Trophoblast cell (in vitro differentiated cells and primary cell): ENCODE measurements around the gene SLC29A4.
"Not testable (repeated sequence)": the region's sequence is repeated elsewhere in the genome, so short reads cannot be mapped to it uniquely, and the experiment has no call there.

Experiments used
- DNase-seq, 2 donors: peaks; one replicate each; pipeline ENCODE4 v3.0.0-alpha.2; 2016
- H2AFZ ChIP-seq: 2 replicates; pipeline ENCODE4 v1.6.1; 2013; ENCODE audit warnings: low read length, moderate library complexity, mild to moderate bottlenecking; ENCODE audit not compliant: insufficient read depth, poor library complexity
- H2AK5ac ChIP-seq: 2 replicates; pipeline ENCODE4 v1.6.1; 2013; ENCODE audit warnings: mild to moderate bottlenecking, low read length
- H2BK120ac ChIP-seq: 2 replicates; pipeline ENCODE4 v1.6.1; 2013; ENCODE audit warnings: low read length, mild to moderate bottlenecking, moderate library complexity; ENCODE audit not compliant: insufficient read depth, poor library complexity
- H2BK12ac ChIP-seq: 2 replicates; pipeline ENCODE4 v1.6.1; 2013; ENCODE audit warnings: mild to moderate bottlenecking, low read length, moderate library complexity
- H2BK5ac ChIP-seq: 2 replicates; pipeline ENCODE4 v1.6.1; 2013; ENCODE audit warnings: low read length, low read depth, moderate library complexity, mild to moderate bottlenecking; ENCODE audit not compliant: poor library complexity
- H3K14ac ChIP-seq: 2 replicates; pipeline ENCODE4 v1.6.1; 2013; ENCODE audit warnings: mild to moderate bottlenecking, low read length
- H3K18ac ChIP-seq: 2 replicates; pipeline ENCODE4 v1.6.1; 2013; ENCODE audit warnings: mild to moderate bottlenecking, low read length
- H3K23ac ChIP-seq: 2 replicates; pipeline ENCODE4 v1.6.1; 2013; ENCODE audit warnings: low read length
- H3K27ac ChIP-seq: 2 replicates; pipeline ENCODE4 v1.5.1; 2013; ENCODE audit warnings: low read depth, mild to moderate bottlenecking, inconsistent platforms, low read length, moderate library complexity
- H3K27me3 ChIP-seq: 2 replicates; pipeline ENCODE4 v1.6.1; 2013; ENCODE audit warnings: inconsistent platforms, mild to moderate bottlenecking, low read length, moderate library complexity; ENCODE audit not compliant: insufficient read depth
- H3K36me3 ChIP-seq, 2 experiments: 1 replicate in 1 of 2; 2 replicates in 1 of 2; pipeline ENCODE4 v1.6.1; 2013; ENCODE audit warnings: low read length in 2 of 2, mild to moderate bottlenecking in 2 of 2, moderate library complexity in 1 of 2; ENCODE audit not compliant: insufficient read depth in 2 of 2, control insufficient read depth in 1 of 2
- H3K4ac ChIP-seq: 2 replicates; pipeline ENCODE4 v1.6.1; 2013; ENCODE audit warnings: low read depth, mild to moderate bottlenecking, low read length, moderate library complexity
- H3K4me1 ChIP-seq, 2 experiments: 1 replicate in 1 of 2; 2 replicates in 1 of 2; pipeline ENCODE4 v1.6.1; 2013; ENCODE audit warnings: low read length in 2 of 2, mild to moderate bottlenecking in 2 of 2, moderate library complexity in 1 of 2; ENCODE audit not compliant: insufficient read depth in 2 of 2, control insufficient read depth in 1 of 2
- H3K4me2 ChIP-seq: 2 replicates; pipeline ENCODE4 v1.6.1; 2013; ENCODE audit warnings: inconsistent platforms, mild to moderate bottlenecking, low read length, moderate library complexity
- H3K4me3 ChIP-seq: 2 replicates; pipeline ENCODE4 v1.5.1; 2013; ENCODE audit warnings: mild to moderate bottlenecking, low read depth, low read length, inconsistent platforms
- H3K79me1 ChIP-seq: one replicate; pipeline ENCODE4 v1.6.1; 2013; ENCODE audit warnings: low read length
- H3K79me2 ChIP-seq: 2 replicates; pipeline ENCODE4 v1.6.1; 2013; ENCODE audit warnings: low read length, mild to moderate bottlenecking; ENCODE audit not compliant: control insufficient read depth, insufficient read depth, poor library complexity
- H3K9ac ChIP-seq: 2 replicates; pipeline ENCODE4 v1.6.1; 2013; ENCODE audit warnings: mild to moderate bottlenecking, low read length
- H3K9me3 ChIP-seq: 2 replicates; pipeline ENCODE4 v1.6.1; 2013; ENCODE audit warnings: low read depth, mild to moderate bottlenecking, control low read depth, inconsistent platforms, low read length; ENCODE audit not compliant: insufficient read depth
- H4K12ac ChIP-seq: 2 replicates; pipeline ENCODE4 v1.6.1; 2013; ENCODE audit warnings: low read depth, mild to moderate bottlenecking, low read length, moderate library complexity
- H4K8ac ChIP-seq: 2 replicates; pipeline ENCODE4 v1.6.1; 2013; ENCODE audit warnings: low read depth, mild to moderate bottlenecking, low read length, moderate library complexity
- H4K91ac ChIP-seq: one replicate; pipeline ENCODE4 v1.6.1; 2013; ENCODE audit warnings: low read depth, mild to moderate bottlenecking, low read length, moderate library complexity
- WGBS: extraction: QIAGEN DNeasy Blood & Tissue Kit; methylation state at CpG from one replicate; pipeline ENCODE4 v1.1.7; 2013; ENCODE audit warnings: missing lambda C conversion rate; ENCODE audit not compliant: insufficient read length, insufficient coverage; ENCODE audit errors: extremely low coverage; 5-methylcytosine and 5-hydroxymethylcytosine counted together

Gene SLC29A4

GRCh38 chr7:5265320-5266190 lies 17.2 kb upstream of the SLC29A4 start:
- H4K8ac ChIP-seq = no peak overlapping the region
- no peak overlapping the region for H4K12ac ChIP-seq
- no peaks in the 10 kb centered on the region for H3K27me3 ChIP-seq
- H3K4me3 ChIP-seq = no peak overlapping the region
- no peak overlapping the region for H2BK5ac ChIP-seq
- WGBS = no CpG with 5 or more reads among the region's 19 CpGs
- H3K79me1 ChIP-seq = no peaks in the 10 kb centered on the region
- peaks cover 2% of the 10 kb centered on the region for H3K9me3 ChIP-seq
- DNase-seq = no peak
- no peak overlapping the region for H3K9ac ChIP-seq
- H2AFZ ChIP-seq = no peak overlapping the region
- no peaks in the 10 kb centered on the region for H3K4me1 ChIP-seq
- no peak overlapping the region for H3K4ac ChIP-seq
- no peak overlapping the region for H4K91ac ChIP-seq
- no peak overlapping the region for H2BK12ac ChIP-seq
- no peak overlapping the region for H2AK5ac ChIP-seq
- no peaks in the 10 kb centered on the region for H3K36me3 ChIP-seq
- H3K79me2 ChIP-seq = no peaks in the 10 kb centered on the region
- no peak overlapping the region for H3K18ac ChIP-seq
- H3K23ac ChIP-seq = no peak overlapping the region
- no peak overlapping the region for H3K27ac ChIP-seq
- H2BK120ac ChIP-seq = no peak overlapping the region
- no peak overlapping the region for H3K14ac ChIP-seq
- H3K4me2 ChIP-seq = no peak overlapping the region

- Histone ChIP-seq H3K4ac (no peak overlapping the region), H2BK12ac (no peak overlapping the region), H2AK5ac (no peak overlapping the region), H3K23ac (no peak overlapping the region), H3K14ac (no peak overlapping the region), H4K8ac (no peak overlapping the region), H2AFZ (no peak overlapping the region), H3K4me1 (no peaks in the 10 kb centered on the region), H3K4me3 (no peak overlapping the region), H3K18ac (no peak overlapping the region), H2BK120ac (no peak overlapping the region), H3K36me3 (no peaks in the 10 kb centered on the region), H3K27me3 (no peaks in the 10 kb centered on the region), H3K9ac (no peak overlapping the region), H3K79me1 (no peaks in the 10 kb centered on the region), H3K9me3 (peaks cover 2% of the 10 kb centered on the region), H3K27ac (no peak overlapping the region), H4K91ac (no peak overlapping the region), H3K79me2 (no peaks in the 10 kb centered on the region), H3K4me2 (no peak overlapping the region), H4K12ac (no peak overlapping the region), H2BK5ac (no peak overlapping the region)
- DNase-seq = no peak
- WGBS = no CpG with 5 or more reads among the region's 20 CpGs
These were observed 16.3 kb upstream of the SLC29A4 start for GRCh38 chr7:5266191-5267028.

GRCh38 chr7:5267829-5268228 lies 14.9 kb upstream of the SLC29A4 start:
- not testable (repeated sequence) for H2AK5ac ChIP-seq, H3K36me3 ChIP-seq, H3K9me3 ChIP-seq, H3K18ac ChIP-seq, H3K14ac ChIP-seq, H2AFZ ChIP-seq, H3K4ac ChIP-seq, H2BK5ac ChIP-seq, H3K79me2 ChIP-seq, H4K8ac ChIP-seq, H4K12ac ChIP-seq, H3K23ac ChIP-seq, H3K9ac ChIP-seq, H3K4me1 ChIP-seq, DNase-seq, H3K79me1 ChIP-seq, H3K27ac ChIP-seq, H3K27me3 ChIP-seq, H3K4me2 ChIP-seq, H3K4me3 ChIP-seq, H4K91ac ChIP-seq, H2BK120ac ChIP-seq, H2BK12ac ChIP-seq
- WGBS = no CpG with 5 or more reads among the region's 8 CpGs

GRCh38 chr7:5269992-5270657 lies 12.6 kb upstream of the SLC29A4 start:
- H2BK120ac ChIP-seq, H3K14ac ChIP-seq, H4K91ac ChIP-seq, H2AK5ac ChIP-seq, H2BK12ac ChIP-seq, H4K12ac ChIP-seq, H3K9ac ChIP-seq, H3K4me3 ChIP-seq, DNase-seq, H3K36me3 ChIP-seq, H3K23ac ChIP-seq, H3K4me1 ChIP-seq, H3K27me3 ChIP-seq, H4K8ac ChIP-seq, H3K79me2 ChIP-seq, H3K79me1 ChIP-seq, H3K4ac ChIP-seq, H2AFZ ChIP-seq, H3K27ac ChIP-seq, H3K9me3 ChIP-seq, H3K4me2 ChIP-seq, H2BK5ac ChIP-seq, H3K18ac ChIP-seq: not testable (repeated sequence)
- WGBS = no CpG with 5 or more reads among the region's 12 CpGs
